Activated CD8-positive, alpha-beta memory T cell treated with anti-CD3 and anti-CD28 coated beads, Interleukin-2, amount 50 U/mL, for 24 hours (primary cell): ENCODE results near the gene UBAP1L.
"Not testable (repeated sequence)": the region's sequence is repeated elsewhere in the genome, so short reads cannot be mapped to it uniquely, and the experiment has no call there.

Experiments
- DNase-seq: peaks from one replicate; pipeline ENCODE4 v3.0.0-alpha.2; 2020; ENCODE audit errors: extremely low read depth

Gene UBAP1L

GRCh38 chr15:65044724-65045481, 70.1 kb downstream of the UBAP1L start, which contains the start of gene SLC51B:
Gene SLC51B (plus strand): TSS chr15:65045387. CDS start chr15:65050005, 4,618 bp downstream.
- DNase-seq = no peak

DNA sequence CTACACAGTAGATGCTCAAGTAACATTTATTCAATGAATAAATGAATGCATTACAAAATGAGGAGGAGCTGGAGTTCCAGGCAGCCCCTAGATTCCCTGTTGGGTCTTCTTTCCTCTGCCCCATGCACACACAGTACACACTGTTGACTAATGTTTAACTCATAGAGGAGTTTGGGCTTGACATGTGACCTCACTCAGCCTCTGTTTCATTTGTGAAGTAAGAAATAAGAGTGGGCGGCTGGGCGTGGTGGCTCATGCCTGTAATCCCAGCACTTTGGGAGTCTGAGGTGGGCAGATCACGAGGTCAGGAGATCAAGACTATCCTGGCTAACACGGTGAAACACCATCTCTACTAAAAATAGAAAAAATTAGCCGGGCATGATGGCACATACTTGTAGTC, 70.8 kb downstream of the UBAP1L start:
- DNase-seq = not testable (repeated sequence)

GRCh38 chr15:65042776-65043327, 72.1 kb downstream of the UBAP1L start:
- DNase-seq = no peak
